ACHN (cell line): ENCODE measurements around the gene HAUS3.

Experiments
- DNase-seq: peaks from one replicate; pipeline ENCODE4 v3.0.0-alpha.2; 2015
- in situ Hi-C: cut with HindIII; loops from 2 replicates; pipeline ENCODE4 v1.10.0; 2017; ENCODE audit warnings: low sequenced_read_pairs, low pct_ligation_motif_present, low pct_unique_long_range_greater_than_20kb

Gene HAUS3, protein sequence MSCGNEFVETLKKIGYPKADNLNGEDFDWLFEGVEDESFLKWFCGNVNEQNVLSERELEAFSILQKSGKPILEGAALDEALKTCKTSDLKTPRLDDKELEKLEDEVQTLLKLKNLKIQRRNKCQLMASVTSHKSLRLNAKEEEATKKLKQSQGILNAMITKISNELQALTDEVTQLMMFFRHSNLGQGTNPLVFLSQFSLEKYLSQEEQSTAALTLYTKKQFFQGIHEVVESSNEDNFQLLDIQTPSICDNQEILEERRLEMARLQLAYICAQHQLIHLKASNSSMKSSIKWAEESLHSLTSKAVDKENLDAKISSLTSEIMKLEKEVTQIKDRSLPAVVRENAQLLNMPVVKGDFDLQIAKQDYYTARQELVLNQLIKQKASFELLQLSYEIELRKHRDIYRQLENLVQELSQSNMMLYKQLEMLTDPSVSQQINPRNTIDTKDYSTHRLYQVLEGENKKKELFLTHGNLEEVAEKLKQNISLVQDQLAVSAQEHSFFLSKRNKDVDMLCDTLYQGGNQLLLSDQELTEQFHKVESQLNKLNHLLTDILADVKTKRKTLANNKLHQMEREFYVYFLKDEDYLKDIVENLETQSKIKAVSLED

DNA sequence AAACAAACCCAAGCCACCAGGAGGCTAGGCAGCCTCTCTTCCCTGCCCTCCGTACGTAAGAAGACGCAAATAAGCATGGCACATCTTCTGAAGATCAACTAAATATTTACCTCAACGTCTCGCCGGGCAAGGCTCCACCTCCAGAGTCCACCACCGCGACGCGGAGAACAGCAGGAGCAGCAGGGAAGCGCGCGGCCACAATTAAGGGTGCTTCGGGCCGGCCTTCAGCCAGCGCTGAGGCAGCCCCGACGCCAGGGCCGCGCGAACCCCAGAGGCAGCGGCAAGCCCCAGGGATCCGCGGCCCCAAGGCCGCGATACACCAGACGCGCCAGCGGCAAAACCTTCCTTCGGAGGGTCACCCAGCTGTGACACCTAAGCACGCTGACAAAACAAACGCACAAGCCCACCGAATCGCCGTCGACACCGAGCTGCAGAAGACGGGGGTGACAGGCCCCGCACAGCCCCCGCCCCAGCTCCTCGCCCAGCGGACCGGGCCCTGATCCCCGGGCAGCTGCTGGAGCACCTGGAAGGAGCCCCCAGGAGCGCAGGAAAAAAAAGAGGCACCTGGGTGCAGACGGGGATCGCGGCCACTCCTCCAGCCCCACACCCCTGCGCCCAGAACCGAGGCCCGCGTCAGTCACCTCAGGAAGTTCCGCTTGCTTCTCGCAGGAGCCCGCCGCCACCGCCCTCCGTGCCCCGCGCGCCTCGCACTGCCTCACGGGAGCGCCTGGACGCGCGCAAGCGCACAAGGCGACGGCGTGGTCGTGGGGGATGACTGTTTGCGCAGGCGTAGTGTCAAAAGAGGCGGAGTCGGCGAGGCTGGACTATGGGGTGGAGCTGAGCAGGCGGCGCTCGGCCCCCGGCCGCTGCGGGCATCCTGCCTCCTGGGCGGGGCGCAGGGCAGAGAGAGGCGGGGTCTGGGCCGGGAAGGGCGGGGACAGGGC, at the start of gene HAUS3, which contains the start of gene POLN:
Gene HAUS3 (minus strand): TSS at position 712 of the 944 bp plus-strand sequence. CDS start 1,175 bp downstream, outside the sequence.
Gene POLN (minus strand): TSS at position 712 of the 944 bp plus-strand sequence. CDS start 12,890 bp downstream, outside the sequence.
- in situ Hi-C loops = no loop called here
- DNase-seq = peak; percentile 94

DNA sequence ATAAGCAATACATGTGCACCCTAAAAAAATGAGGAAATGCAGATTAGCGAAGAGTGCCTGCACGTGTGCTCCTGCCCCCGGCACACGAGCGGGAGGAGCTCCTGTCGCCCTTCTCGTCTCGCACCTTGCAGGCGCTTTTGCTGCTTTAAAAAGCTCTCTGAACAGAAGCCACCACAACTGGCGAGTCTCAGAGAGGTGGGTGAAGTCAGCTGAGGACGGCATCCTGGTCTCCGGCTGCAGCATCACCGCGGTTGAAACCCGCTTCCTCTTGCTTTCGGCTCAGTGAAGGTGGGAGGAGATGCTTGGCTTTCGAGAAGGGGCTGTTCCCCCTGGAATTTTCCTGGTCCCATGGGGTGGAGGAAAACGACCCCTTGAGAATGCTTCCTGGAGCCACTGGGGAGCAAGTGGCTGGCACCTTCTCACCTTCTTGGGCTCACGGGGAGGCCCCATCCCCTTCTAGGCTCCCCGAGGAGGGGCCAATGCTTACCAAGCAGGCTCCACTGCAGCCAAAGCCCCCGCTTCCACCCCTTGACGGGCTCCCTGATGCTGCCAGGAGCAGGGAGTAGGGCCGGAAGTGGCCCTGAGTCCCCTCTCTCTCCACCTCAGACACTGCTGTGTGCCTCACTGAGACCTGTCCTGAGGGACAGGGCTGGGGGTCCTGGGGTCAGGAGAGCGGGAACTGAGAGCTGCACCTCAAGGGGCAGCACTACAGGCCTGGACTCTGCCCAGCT, 49.2 kb upstream of the HAUS3 start:
- in situ Hi-C loops = no loop called here
- DNase-seq = no peak

DNA sequence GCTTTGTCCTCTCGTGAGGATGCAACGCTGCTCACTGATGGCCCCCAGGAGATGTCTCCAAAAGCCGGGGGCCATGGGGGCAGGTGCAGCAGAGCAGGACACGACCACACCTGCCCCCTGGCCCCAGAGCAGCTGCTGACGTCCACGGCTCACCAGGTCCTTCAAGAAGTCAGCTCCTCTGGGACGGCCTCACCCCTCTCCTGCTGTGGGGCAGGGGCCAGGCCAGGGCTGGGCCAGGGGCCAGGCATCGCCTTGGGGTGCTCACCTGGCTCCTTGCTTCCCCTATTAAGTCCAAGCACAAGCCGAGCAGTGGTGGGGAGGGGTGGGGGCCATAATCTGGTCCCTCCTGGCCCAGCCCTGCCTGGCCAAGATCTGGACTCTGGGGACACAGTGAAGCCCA, 48.6 kb upstream of the HAUS3 start:
- in situ Hi-C loops = no loop called here
- no peak for DNase-seq

DNA sequence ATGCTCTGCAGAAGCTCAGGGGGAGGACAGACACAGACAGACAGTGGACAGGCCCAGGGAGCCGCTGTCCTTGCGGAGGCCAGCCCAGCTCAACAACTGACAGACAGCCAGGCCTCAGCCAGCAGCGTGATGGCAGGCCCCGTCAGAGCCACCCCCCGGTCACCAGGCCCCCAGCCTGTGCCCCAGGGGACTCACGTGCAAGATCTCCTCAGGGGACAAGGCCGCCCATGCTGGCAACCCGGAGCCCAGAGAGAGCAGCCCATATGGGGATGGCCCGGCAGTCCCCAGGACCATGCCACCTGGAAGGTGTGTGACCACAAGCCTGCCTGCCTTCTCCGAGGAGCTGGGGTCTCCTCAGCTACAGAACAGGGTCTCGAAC, 48.0 kb upstream of the HAUS3 start:
- no peak for DNase-seq
- in situ Hi-C loops = no loop called here

DNA sequence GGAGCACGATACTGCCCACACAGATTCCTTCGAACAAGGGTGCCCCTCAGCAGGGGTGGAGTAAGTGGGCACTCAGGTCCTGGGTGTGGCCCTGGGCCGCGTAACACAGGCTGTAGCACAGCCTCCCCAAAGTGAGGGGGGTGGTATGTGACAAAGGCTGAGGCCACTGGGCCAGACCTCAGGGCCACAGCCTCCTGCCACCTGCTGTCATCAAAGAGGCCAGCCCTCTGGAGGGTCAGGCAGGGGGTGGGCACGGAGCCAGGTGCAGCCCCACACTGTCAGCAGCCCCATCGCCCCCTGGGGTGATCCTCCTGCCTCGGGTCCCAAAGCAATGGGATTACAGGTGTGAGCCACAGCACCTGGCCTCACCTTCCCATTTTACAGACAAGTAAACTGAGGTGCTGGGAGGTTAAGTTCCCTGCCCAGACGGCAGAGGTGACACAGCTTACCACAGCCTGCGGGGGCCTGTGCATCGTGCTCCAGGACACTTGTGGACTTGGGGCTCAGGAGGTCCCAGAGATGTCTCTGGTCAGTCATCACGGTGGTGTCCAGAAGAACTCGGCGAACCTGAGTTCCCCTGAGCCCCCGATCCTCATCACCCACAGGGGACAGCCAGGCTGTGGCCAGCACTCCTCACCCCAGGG, 47.5 kb upstream of the HAUS3 start:
- no peak for DNase-seq
- in situ Hi-C loops = no loop called here

DNA sequence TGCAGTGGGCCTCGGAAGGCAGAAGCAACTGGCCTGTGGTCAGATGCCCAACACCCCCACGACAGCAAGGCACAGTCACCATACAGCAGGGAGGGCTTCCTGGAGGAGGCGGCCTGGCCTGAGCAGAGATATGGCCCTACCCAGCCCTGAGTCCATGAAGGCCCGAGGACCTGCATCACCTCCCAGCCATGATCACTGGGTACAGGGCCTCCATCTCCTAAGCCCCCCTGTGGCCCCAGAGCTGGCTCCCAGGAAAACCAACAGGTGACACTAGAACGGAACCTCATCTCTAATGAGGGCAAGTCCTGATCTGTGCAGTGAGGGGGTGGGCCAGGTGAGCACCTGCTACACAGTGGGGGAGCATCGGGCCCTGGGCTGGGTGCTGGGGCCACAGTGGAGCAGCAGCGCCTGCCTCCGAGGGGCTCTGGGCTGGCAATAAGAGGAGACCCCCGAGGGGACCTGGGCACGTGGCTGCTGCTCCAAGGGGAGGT, 46.2 kb upstream of the HAUS3 start:
- in situ Hi-C loops = no loop called here
- no peak for DNase-seq

DNA sequence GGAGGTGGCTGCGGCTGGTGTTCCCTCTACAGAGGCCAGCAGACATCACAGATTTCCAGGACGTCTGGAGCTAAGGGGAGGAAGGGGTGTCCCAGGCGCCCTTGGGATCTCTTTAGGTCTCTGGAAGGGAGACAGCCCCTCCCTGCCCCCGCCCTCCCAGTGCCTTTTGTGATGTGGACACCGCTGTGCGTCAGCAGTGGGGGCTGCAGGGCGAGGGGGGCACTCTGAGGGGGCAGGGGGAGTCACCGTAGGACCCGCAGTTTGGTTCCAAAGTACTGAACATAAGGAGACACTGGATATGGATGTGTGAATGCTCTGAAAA, 45.6 kb upstream of the HAUS3 start:
- in situ Hi-C loops = no loop called here
- DNase-seq = no peak

DNA sequence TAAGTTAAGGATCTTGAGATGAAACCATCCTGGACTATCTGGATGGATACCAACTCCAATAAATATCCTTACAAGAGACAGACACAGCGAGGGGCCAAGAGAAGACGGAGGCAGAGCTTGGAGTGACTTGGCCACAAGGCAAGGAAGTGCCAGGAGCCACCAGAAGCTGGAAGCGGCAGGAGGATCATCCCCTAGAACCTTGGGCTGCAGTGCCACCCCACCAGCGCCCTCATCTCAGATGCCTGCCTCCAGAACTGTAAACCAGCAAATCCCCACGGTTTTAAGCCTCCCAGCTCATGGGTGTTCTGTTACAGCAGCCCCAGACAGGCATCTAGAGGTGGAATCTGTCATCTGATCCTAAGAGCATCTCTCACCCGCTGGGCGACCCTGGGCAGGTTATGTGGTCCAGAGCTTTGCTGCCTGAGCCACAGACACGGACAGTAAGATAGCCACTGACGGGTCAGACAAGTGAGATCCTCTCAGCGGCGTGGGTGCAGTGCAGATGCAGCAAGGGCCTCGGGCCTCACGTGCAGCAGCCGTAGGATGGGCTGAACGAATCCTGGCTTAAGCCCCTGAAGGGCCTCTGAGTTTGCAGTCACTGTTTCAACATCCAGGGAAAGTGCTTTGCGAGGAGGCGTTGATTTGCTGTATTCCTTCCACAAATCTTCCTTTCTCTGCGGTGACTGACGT, 45.1 kb upstream of the HAUS3 start:
- DNase-seq = no peak
- in situ Hi-C loops = no loop called here

DNA sequence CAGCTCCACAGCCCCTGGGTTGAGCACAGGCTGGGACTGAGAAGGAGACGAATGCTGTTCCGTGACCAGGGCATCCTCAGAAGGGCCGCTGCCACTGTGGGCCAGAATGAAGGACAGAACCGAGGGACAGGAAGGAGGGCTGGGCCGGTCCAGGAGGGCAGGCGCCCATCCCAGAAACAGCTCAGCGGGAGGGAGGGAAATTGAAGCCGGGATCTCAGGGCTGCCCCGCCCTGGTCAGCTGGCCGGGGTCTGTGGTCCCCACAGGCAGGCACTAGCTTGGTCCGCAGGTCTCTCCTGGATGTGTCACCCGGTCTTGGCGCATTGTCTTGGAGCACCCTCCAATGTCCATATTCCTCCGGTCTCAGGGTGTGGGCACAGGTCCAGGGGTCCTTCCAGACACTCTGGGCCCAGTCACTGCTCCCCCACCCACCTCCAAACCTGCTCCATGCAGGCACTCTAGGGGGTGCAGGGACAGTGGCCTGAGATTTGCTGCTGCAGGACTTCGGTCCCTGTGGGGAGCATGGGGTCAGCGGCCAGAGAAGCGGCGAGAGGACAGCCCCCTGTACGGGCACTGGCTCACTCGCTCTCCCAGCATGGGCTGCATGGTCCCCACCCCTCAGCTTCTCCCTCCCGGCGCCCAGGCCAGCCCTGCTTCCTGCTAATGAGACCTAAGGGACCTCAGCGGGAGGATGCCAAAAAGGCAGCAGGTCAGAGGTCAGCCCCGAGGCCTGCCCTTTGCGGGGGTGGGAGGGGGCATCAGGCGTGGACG, 43.9 kb upstream of the HAUS3 start:
- in situ Hi-C loops = no loop called here
- no peak for DNase-seq

DNA sequence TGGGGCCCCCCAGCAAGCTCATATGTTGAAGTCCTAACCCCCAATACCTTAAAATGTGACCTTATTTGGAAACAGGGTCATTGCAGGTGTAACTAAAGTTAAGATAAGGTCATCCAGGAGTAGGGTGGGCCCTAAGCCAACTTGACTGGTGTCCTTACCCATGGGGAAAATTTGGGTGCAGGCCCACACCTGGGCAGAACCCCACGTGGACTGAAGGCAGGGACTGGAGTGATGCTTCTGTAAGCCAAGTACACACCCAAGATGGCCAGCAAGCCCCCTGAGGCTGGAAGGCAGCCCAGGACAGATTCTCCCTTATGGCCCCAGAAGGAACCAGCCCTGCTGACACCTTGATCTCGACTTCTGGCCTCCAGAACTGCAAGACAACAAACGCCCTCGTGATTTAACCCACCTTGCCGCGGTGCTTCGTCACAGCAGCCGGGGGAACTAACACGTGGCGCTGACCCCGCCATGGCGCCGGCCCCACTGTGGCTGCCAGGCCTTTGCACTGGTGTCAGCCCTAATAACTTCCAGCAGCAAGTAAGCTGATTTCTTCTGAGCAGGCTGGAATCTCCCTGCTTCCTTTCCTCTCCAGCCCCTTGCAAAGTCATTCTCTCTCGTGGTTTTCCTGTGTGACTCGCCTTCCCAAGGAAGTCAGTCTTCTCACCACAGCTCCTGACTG, 43.2 kb upstream of the HAUS3 start:
- DNase-seq = peak; percentile 52
- in situ Hi-C loops = no loop called here

DNA sequence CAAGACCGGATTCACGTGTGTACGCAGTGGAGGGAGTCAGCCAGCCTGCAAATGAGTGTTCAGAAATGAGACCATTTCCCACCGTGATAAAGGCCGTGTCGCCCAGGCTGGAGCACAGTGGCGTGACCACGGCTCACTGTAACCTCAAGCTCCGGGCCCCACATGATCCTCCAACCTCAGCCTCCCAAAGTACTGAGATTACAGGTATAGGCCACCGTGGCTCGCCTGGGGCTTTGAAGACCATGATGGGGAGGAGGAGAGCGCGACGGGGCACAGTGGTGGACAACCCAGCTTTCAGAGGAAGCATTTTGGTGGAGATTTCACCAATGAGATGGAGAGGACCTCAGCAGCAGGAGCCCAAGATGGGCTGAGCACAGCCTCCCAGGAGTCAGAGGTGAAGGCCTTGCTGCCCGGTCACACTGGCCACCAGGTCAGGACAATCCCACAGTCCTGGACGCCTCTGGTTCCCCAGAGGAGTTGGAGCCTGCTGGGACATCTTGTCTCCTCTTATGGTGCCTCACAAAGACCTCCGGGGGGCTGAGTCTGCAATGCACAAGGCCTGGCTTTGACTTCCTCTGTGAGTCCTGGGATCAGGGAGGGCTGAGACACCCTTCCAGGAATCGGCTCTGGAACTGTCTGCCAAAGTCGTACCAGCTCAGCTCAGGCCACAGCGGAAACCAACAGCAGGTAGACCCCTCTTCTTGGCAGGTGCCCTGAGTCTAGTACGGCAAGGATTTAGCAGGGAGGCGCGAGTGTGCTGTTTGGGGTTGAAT, 42.4 kb upstream of the HAUS3 start:
- DNase-seq = no peak
- in situ Hi-C loops = no loop called here

DNA sequence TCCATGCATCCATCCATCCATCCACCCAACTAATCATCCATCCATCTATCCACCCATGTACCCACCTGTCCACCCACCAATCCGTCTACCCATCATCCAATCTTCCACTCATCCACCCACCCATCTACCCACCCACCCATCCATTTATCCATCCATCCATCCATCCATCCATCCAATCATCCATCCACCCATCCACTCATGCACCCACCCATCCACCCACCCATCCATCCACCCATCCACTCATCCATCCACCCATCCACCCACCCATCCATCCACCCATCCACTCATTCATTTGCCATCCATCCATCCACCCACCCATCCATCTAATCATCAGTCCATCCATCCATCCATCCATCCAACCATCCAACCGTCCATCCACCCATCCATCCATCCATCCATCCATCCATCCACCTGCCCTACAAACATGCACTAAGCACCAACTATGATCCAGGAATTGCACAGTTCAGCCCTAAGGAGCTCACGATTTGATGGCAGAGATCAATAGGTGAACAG, 41.3 kb upstream of the HAUS3 start:
- in situ Hi-C loops = no loop called here

DNA sequence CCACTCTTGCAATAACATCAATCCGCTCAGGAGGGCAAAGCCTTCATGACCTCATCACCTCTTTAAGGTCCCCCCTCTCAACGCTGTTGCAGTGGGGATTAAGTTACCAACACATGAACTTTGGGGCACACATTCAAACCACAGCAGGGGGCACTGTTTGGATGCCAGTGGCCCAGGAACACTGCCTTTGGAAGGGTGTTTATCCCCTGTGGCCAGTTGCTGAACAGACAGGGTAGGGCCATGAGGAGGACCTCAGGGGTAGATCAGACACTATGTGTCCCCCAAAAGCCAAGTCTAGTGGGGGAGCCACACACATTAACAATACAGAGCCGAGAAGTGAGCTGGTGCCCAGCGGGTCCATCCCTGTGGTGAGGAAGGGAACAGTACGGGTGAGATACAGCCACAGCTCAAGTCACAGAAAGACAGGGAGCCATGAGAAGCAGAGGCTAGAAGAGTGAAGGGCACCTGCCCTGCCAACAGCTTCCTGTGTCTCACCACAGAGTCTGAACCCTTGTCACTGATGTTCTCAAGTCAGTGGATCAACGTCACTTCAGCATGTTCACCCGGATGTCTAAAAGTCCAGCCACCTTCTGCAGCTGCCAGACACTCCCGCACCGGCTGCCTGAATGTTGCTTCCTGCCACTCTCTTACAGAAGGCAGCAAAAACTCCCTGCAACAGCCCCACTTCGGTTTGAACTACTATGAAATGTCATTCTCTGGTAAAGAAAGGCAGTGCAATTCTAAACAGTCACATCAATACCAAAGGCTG, 39.8 kb upstream of the HAUS3 start:
- in situ Hi-C loops = no loop called here
- no peak for DNase-seq

More for the DNA sequence above, 41.3 kb upstream of the HAUS3 start:
- no peak for DNase-seq

DNA sequence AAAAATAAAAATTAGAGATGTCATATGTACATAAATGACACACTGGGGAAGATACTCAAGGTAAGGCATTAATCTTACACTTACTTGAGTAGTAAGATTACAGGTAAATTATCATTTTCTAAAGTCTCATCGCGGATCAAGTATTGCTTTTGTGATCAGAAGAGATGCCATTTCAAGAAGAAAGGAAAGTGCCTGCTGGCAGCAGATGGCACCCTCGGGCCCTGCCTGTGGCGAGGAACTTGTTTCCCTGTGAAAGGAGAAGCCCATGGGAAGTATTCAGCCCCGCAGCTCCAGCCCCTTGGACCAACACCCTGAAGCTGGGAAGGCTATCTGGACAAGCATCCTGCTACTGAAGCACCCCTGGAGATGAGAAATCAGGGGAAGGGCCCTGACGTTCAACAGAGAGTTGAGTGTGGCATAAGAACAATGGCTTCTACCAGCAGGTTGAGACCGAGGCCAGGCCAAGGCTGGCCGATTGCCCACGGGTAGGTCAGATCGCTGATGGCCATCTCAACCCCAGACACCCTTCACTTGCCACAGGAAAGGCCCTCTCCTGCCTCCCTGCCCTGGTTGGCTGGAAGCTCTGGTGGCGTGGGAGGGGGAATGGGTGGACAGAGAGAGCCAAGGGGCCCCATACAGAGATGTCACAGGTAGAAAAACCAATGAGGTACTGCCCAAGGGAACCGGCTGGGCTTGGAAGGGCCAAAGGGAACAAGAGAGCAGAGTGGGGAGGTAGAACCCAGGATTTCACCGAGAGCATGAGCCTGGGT, 38.8 kb upstream of the HAUS3 start:
- DNase-seq = no peak
- in situ Hi-C loops = no loop called here
